Measurements from ENCODE around the gene ENTREP1.

Gene ENTREP1

DNA sequence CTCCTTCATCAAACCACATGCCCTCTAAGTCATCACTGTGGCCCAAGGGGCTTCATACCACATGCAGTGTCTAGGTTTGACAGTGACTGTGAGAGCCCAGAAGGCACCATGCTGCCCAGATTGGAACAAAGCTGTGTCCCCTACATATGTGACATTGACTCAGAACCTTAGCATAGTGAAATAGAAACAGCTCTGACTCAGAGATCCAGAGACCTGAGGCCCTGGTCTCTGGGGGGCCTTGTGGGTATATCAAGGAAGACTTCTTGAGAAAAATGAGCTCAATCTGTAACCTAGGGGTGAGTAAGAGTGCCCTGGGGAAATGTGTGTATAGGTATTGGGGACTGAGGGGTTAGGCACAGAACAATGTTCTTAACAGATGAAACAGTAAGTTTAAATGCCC is 7.1 kb upstream of the ENTREP1 start:
- DNase-seq (ENCODE audit: extremely low read depth in 1 of 2, low read depth in 1 of 2) = no peak

DNA sequence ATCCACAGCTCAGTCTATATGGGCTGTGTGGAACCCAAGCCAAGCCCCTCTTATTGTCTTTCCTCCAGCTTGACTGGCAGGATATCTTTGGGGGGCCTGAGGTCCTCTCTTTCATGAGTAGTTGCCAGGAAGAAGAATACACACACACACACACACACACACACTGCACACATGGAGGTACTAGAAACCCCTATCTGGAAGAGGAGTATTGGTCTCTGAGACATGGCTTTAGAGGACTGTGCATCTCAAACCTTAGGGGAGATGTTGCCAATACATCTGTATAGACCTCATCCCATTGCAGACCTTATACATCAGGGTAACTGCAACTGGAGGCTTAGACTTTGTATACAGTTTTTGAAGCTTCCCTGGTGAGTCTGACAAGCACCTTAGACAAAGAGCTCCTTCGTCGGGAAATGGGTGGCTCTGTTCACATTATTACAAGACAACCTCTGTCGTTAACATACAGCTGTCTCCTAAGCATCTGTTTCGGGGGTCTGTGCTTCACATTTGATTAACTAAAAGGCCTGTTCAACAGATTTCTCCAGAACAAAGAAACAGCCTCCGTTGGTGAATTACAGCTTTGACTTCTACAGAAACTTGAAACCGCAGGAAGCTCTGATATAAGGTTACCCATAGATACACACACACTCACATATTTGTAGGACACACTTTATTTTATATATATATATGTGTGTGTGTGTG is 5.5 kb upstream of the ENTREP1 start:
- DNase-seq (ENCODE audit: extremely low read depth in 1 of 2, low read depth in 1 of 2) = no peak

DNA sequence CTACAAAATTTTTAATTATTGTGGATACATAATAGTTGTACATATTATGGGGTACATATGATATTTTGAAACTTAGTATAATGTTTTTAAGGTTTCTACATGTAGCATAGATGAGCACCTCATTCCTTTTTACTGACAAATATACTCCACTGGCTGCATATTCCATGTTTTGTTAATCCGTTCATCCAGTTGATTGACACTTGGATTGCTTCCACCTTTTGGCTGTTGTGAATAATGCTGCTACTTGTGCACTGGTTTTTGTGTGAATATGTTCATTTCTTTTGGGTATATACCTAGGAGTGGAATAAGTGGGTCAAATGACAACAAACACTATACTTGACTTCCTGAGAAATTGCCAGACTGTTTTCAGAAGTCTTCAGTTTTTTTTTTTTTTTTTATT is 2.8 kb upstream of the ENTREP1 start:
- no peak for DNase-seq (ENCODE audit: extremely low read depth in 1 of 2, low read depth in 1 of 2)

DNA sequence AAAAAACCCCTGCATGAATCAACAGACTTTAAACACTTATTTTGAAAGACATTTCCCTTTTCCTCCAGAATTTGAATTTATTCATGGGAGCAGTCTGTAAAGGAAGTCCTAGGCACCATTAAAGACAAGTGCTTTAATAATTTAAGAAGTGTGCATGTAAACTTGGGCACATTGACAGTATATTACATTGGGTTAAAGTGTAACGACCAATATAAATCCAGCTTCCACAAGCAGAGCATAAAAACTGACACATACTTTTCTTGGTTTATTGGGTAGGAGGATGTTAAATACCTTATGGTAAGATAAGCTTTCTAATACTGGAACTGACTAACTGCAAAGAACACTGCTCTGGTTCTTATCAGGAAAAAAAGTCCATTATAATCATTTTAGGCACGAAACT is 1.2 kb upstream of the ENTREP1 start:
- no peak for DNase-seq (ENCODE audit: extremely low read depth in 1 of 2, low read depth in 1 of 2)

DNA sequence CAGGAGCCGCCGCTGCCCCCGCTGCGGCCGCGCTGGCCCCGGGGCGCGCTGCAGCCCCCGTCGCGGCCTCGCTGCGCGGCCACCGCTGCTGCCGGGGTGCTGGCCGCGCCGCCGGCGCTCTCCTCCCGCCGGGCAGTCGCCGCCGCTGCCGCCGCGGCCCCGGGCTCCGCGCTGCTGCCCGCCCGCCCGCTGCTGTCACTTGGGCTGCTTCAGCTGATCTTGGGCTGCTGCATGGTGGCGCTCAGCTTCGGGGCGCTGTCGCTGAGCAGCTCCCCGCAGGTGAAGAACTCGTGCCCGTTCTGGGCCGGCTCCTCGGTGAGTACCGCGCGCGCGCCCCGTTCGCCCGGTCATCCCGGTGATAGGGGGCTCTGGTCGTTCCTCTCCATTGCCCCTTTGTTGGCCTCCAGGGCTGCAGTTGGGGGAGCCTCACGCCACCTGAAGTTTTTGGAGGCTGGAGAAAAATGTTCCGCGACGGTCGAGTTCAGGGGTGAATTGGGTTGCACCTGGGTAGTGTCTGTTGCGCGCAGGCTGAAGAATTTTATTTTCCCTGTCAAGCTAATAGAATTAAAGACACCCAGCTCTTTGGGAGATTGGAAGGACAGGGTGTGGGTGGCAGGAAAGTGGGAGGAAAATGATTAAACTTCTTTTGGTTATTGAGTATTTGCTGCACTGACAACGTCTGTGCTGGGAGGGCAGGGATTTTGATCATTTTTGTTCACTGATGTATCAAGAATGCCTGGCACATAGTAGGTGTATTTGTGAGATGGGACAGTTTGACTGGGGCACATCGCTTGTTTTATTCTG is 596 bp downstream of the ENTREP1 start:
- no peak for DNase-seq (ENCODE audit: extremely low read depth in 1 of 2, low read depth in 1 of 2)

DNA sequence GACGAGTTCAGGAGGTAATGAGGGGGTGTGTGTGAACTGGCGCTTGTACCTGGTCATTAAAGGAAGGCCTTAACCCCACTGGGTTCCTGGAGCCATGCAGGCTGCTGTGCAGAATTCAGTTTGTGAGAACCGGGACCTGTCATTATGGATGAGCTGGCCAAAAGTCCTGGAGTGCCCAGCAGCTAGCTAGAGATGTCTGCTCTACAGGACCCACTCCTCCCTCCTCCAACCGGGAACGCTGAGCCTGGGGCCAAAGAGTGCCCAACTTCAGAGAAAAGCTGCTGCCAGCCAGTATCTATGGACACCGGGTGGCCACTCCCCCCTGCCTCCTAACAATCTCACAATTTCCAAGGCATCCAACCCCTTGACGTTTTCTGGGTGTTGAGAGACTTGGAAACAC is 1.2 kb downstream of the ENTREP1 start:
- no peak for DNase-seq (ENCODE audit: extremely low read depth in 1 of 2, low read depth in 1 of 2)

DNA sequence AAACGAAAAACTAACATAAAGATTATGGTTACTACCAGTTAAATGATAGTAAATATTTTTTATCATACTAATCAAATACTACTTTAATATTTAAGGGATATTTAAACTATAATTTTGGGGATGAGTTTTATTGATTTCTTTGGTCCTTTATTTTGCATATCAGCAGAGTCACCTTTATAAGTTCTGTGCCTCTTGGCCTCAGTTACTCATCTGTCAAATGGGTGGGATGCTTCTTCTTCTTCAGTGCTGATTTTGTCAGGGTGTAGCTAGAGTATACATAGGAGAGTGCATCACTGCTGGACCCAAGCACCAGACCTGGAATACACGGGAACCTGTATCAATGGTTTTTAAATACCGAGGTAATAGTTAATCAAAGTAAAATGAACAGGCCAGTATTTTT is 5.6 kb downstream of the ENTREP1 start:
- DNase-seq (ENCODE audit: extremely low read depth in 1 of 2, low read depth in 1 of 2) = no peak

DNA sequence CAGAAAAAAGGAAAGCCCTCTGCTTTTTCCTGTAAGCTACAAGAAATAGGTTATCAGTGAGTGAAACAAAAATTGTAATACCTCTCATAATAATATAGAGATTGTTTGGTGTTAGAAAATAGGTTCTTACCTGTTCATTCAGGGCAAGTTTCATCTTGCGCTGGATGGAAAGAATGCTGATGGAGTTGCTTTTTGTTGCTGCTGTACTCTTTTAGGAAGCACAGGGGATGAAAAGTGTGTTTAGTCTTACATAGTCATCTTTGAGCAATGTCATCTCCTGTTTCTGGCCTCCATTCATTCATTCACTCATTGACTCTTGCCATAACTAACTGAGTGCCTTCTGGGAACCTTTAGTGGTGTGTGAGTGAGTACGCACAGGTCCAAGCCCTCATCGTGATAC is 6.4 kb downstream of the ENTREP1 start:
- DNase-seq (ENCODE audit: extremely low read depth in 1 of 2, low read depth in 1 of 2) = no peak

DNA sequence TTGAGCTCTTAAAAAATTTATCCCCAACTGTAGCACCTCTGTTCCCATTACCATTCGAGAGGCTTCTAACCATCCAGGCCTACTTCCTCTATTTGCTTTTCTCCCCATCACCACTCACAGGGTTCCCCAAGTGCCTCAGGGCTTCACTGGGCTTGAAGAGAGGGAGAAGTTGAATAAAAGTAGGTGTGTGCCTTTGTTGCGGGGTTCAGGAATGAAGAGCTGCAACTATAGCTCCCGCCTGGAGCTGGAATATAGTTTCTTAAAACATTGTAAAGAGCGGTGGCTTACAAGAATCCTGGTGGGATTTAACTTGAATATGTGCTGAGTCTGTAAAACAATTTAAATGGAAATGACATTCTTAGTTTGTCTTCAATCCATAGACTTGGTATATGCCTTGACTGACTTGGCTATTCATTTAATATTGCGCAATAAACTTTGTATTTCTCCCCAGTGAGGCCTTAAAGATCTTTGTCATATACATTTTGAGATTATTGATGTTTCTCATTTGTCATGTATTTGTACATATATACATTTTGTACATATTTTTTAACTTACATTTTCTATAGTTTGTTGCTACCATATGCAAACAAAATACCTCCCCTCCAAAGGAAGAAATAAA is 7.2 kb downstream of the ENTREP1 start:
- DNase-seq (ENCODE audit: extremely low read depth in 1 of 2, low read depth in 1 of 2) = no peak

DNA sequence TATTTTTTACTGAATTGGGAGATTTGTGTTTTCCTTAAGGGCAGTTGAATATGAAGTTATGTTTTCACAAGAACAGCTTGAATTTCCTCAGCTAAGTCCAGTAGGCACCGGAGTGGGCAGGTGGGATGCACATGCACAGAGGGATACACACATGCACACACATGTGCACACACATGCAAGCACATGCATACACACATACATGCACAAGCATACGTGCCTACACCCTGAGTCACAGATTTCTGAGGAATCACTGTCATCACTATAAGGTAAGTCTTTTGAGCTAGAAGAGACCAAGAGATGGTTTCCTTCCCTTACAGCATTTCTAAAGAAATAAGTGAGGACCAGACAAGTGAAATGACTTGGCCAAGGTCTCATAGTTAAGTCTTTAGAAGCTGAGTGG is 8.7 kb downstream of the ENTREP1 start:
- DNase-seq (ENCODE audit: extremely low read depth in 1 of 2, low read depth in 1 of 2) = no peak

DNA sequence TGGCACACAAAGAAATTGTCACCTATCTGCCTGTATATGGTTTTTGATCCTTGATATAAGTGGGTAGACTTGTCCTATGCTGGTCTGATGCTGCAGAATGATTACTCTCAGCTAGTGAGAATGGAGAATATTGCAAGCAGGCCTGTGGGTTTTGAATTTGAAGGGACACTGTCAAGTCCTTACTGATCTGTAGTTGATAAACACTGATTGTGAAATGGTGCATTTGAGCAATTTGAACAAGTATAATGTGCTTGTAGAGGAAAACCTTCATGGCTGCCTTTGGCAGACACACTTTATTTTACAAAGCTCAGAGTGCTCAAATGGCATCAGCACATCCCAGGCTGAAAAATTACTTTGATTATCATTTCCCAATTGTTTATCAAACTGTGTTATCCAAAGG is 9.3 kb downstream of the ENTREP1 start:
- no peak for DNase-seq (ENCODE audit: extremely low read depth in 1 of 2, low read depth in 1 of 2)

DNA sequence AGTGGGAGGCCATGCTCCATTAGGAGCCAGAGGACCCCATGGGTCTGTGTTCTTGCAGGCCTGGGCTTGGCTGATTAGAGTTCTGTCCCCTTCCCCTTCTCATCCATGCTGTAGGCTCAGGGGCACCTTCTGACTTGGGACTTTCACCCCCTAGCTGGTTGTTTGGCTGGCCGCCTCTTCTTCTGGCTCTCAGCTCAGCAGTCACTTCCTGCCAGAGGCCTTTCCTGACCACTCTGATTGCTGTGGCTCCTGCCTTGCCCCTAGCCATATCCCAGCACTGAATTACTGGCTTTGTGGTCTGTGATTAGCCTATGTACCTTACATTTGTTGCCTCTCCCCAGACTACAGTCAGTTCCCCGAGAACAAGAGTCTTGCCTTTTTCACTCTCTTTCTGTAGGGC is 14.6 kb downstream of the ENTREP1 start:
- no peak for DNase-seq (ENCODE audit: extremely low read depth in 1 of 2, low read depth in 1 of 2)

DNA sequence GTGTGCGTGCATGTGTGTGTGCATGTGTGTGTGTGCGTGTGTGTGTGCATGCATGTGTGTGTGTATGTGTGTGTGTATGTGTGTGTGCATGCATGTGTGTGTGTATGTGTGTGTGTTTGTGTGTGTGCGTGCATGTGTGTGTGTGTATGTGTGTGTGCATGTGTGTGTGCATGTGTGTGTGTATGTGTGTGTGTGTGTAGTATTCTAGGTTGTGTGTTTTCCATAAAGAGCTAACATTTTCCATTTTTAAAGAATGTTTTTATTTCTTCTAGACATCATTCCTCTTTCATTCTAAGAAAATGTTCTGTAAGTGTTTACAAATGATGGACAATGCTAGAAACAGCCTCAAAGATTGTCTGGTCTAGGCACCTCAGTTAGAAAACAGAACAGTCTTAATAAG is 15.6 kb downstream of the ENTREP1 start:
- no peak for DNase-seq (ENCODE audit: extremely low read depth in 1 of 2, low read depth in 1 of 2)

DNA sequence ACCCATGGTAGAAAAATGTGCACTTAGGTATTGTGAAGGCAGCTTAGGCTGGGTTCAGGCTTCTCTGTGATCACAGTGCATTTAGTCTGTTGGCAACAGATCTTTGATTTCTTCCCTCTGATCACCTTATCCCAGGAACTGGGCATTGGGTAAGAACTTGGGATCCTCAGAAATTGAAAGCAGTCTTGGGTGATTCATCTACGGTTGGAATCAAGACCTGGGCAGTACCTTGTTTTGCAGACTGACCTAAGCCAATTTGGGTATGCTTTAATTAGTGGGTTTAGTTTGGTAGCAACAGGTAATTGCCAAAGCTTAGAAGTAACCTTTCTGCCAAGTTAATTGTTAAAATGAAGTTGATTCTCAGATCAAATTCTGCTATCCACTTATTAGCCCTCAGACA is 17.8 kb downstream of the ENTREP1 start:
- no peak for DNase-seq (ENCODE audit: extremely low read depth in 1 of 2, low read depth in 1 of 2)

DNA sequence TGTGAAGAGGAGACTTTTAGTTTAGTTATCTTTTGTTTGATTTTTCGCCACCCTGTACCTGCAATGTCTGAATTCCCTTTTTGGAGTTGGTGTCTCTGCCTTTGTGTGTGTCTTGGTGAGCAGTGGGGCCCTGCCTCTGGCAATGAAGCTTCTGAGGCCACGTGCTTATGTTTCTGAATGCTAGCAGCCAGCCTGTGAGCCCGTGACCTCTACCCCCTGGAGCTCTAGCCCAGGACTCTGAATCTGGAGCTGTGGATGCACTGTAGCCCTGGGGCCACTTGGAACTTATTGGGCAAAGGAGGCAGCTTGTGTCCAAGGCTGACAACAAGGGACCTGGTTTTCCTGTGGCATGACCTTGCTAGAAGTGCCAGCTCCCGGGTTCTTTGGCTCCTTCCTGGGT is 19.4 kb downstream of the ENTREP1 start:
- no peak for DNase-seq (ENCODE audit: extremely low read depth in 1 of 2, low read depth in 1 of 2)

DNA sequence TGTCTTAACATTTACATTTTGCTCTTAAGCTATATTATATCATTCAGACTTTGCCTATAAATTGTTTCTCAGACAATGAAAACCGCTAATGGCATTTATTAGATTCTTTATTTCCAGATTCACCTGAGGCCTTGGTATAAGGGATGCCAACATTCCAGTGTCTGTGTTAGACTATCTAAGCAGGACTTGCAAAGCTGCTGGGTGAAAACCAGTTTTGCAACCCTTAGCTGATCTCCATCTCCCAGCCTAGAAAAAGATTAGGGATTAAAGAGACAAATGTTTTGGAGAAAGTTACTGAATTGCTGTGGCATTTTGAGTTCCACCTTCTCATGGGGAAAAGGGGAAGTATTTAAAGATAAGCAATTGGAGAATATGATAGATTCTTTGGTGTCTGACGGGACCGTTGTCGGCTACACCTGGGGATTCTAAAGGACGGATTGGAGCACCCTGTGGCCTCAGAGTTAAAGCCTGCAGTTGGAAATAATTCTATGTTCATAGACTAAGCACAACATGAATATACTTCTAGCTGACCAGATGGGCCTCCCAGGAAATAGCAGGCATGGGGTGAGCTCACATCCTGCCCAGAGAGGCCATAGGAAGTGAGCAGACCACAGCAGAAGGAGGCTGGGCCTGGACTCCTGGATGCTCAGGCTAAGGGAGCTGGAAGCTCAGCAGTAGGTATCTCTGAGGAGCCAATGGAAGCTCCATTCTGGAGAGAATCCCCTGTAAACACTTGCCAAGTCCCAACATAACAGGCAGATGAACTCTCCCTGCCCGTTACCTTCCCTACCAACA is 21.8 kb downstream of the ENTREP1 start:
- DNase-seq (ENCODE audit: extremely low read depth in 1 of 2, low read depth in 1 of 2) = no peak

DNA sequence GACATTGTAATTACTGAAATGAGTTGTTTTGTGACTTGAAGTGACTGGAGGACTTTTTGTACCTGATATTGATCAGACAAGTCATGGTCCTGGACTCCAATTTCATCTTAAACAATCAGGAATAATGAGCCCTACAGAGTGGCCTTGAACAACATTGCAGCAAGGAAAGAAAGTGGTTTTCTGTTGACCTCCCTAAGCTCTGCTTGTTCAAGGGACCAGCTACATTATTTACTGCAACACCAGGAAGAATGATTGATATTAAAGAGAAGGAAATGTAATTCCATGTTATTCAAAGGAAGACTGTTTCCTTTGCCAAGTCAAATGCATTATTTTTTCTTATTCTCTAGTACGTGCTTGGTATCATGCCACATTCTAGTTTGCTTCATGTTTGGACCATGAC is 22.6 kb downstream of the ENTREP1 start:
- DNase-seq (ENCODE audit: extremely low read depth in 1 of 2, low read depth in 1 of 2) = no peak

DNA sequence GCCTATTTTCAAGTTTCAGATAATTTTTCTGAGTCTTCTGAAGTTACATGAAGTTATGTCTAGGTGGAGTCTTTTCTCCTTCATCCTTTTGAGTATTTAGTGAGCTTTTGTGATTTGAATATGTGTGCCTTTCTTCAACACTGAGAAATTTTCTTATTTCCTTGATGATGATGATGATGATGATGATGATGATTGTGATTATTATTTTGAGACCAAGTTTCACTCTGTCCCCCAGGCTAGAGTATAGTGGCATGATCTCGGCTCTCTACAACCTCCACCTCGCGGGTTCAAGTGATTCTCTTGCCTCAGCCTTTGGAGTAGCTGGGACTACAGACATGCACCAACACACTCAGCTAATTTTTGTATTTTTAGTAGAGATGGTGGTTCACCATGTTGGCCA is 26.2 kb downstream of the ENTREP1 start:
- no peak for DNase-seq (ENCODE audit: extremely low read depth in 1 of 2, low read depth in 1 of 2)

DNA sequence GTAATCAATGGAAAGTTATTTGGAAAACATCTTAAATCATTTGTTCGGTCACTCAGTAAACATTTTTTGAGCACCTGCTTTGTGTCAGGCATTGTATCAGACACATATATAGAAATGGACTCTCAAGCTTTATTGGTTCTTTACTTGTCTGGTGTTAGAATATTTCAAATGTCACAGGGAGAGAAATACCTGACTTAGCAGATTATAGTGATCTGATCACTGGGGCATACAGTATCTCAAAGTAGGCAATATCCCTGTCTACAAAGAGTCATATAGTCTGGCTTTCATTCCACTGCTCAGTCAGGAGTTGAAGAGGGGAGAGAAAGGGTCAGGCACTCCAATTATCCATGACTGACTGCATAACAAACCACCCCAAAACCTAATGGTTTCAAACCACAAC is 30.2 kb downstream of the ENTREP1 start:
- no peak for DNase-seq (ENCODE audit: extremely low read depth in 1 of 2, low read depth in 1 of 2)

DNA sequence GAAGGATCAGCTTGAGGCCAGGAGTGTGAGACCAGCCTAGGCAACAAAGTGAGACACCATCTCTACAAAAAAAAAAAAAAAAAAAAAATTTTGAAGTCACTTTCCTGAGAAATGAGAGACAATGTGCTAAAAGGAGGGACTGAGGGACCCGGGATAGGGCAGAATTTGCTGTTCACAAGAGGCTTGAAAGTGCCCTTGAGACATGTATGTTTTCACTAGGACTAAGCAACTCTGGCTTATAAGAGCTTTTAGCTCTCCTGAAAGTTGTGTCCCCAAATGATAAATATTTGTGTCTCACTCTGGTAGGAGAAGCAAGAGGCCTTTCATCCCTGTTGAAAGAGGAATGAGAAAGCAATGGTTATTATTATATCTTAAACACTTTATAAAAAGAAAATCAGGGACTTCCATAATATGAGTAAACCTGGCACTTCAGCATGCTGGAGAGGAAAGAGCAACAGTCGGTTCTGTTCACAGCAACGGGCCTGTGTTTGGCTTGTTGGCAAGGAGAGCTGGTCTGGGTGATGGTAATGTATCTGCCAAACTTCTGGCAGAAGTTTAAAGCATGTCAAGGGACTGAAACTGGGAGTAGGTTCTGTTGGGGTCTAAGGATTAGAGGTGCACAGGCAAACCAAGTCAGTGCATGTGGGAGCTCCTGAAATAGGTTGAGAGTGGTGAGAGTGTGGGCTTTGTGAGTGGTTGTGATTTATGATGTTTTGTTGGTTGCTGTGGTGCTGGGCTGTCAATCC is 32.2 kb downstream of the ENTREP1 start:
- DNase-seq (ENCODE audit: extremely low read depth in 1 of 2, low read depth in 1 of 2) = no peak

DNA sequence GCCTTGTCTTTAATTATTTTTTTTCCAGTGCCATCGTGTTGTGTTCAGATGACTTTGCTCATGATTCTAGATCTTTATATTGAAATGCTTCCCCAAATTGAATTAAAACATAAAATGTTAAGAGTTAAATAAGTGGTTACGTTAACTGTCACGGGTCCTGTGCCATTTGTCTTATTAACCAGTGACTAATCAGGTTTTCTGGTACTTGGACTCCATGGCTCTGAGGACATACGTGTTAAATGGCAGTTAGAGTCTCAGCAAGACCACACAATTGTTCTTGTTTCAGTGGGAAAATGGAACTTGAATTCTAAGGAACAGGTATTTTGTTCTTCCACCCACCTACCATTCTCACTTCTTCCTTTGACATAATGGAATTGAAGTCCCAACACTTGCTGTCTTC is 32.8 kb downstream of the ENTREP1 start:
- no peak for DNase-seq (ENCODE audit: extremely low read depth in 1 of 2, low read depth in 1 of 2)
